Measurements from ENCODE around the gene NRSN2.
"Not testable (repeated sequence)": the region's sequence is repeated elsewhere in the genome, so short reads cannot be mapped to it uniquely, and the experiment has no call there.

The NRSN2 gene

DNA sequence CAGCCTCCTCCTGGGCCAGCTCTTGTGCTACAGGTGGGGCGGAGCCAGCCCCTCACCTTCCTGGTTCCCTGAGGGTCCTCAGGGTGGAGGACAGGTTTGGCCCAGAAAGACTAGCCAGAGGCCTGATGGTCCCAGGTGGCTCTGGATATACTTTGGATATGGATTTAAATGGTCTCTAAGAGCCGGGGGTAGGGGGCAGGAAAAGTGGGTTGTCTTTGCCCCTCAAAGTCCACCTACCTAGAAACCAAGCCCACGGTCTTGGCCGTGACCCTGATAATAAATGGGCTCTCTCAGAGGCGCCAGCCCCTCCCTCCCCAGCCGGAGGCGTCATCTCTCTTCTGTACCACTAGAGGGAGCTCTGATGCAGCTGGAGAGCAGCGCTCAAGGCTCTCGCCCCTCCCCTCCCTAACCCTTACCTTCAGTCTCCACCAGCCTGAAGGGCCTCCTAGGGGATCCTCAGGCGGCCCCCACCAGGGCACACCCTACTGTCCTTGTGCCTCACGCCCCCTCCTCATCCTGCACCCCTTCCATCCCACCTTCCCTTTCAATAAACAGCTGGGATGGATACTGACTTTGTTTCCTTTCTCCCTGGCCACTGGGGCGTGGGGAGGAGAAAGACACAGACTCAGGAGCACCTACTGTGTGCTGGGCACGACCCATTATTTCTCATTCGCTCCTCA is 7.5 kb downstream of the NRSN2 start:
- peak; percentile 78 to 92 (median 89) for DNase-seq

DNA sequence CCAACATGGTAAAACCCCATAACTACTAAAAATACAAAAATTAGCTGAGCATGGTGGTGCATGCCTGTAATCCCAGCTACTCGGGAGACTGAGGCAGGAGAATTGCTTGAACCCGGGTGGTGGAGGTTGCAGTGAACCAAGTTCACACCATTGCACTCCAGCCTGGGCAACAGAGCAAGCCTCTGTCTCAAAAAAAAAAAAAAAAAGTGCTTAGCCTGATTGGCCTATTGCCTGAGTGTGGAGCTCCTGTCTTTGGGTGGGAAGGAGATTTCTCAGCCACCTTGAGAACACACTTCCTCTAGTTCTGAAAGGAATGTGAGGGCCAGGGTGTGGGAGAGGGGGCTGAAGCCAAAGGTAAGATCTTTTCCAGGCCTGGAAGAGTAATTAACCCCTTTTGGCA is 9.2 kb downstream of the NRSN2 start:
- not testable (repeated sequence) for DNase-seq

DNA sequence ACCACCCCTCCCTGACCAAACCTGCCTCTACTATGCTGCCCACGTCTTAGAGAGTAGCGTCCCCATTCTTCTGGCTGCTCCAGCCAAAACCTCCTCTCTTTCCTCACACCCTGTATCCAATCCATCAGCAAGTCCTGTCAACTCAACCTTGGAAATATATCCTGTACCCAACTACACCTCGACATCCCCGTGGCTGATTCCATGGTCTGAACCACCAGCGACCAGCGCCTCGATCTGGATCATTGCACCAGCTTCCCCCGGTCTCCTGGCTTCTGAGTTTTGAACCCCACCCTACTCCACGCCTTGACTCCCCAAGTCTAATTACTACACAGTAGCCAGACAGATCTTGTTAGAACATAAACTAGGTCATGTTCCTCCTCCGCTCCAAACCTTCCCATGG is 9.8 kb downstream of the NRSN2 start:
- DNase-seq, result no peak

DNA sequence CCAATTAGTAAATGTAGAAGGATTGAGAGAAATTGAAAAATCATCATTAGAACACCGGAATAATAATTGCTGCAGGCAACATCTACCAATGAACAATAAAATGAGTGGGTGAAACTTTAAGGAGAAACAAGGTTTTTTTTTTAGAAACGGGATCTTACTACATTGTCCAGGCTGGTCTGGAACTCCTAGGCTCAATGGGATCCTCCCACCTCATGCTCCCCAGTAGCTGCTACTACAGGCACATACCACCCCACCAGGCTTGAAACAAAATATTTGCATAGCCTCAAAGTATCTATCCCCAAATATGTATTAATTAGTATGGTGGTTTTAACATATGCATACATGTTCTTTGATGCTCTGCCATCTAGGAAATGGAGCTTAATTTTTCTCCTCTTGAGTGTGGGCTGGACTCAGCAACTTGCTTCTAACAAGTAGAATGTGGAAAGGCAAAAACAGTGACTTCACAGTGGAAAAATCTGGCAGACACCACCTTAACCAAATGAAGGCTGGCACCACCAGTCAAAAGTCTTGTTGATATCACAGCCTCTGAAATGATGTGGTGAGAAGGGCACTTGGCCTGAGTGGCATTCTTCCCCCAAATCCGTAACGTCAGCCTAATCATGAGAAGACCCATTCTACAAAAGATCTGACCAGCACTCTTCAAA is 12.1 kb downstream of the NRSN2 start:
- DNase-seq, result no peak

DNA sequence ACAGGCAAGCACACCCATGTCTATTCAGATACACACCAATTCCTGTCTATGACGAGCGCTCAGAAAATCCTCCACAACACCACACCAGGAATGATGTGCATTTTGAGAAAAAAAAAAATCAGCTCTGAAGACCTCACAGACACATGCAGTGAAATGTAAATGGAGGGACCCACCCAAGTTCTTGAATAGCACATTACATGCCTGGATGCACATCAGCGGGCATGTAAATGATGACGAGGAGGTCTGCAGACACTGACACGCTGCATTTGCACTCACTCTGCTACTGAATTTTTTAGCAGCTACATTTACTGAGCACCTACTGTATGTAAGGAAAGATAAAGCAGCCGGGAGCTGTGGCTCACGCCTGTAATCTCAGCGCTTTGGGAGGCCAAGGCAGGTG is 14.7 kb downstream of the NRSN2 start:
- peak in 1 of 3 experiments; percentile 64 for DNase-seq

DNA sequence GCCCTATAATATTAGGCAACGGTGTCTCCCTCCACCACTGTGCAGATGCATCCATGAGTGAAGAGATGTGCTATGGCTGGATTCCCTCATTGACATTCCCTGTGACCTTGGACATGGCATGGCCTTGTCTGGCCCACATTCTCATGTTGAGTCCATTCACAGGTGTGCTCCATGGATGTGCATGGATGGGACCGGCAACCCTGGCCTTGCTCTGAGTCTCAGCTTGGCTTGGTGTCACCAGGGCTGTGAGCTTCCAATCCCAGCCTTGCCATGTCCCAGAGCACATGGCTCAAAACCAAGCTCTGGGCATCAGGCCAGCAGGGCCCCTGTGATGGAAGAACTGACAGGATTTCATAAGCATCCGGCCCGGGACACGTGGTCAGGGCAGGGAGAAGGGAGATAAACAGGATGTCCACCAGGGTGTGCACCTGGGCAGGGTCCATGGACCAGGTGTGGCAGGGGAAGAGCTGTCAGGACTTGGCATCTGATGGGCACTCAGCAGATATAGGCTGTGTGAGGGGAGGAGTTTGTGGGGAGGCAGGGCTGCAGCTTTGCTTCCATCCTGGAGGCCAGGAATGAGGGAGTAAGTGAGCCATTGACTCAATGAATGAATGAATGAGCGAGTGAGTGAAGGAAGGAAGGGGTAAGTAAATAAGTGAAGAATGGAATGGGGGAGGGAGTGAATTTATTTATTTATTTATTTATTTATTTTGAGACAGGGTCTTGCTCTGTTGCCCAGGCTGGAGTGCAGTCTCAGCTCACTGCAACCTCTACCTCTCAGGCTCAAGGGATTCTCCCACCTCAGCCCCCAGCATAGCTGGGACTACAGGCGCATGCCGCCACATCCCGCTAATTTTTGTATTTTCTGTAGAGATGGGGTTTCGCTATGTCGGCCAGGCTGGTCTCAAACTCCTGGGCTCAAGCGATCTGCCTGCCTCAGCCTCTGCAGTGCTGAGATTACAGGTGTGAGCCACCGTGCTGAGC is 15.7 kb downstream of the NRSN2 start:
- DNase-seq, result peak in 2 of 3 experiments; percentile 12 to 54

DNA sequence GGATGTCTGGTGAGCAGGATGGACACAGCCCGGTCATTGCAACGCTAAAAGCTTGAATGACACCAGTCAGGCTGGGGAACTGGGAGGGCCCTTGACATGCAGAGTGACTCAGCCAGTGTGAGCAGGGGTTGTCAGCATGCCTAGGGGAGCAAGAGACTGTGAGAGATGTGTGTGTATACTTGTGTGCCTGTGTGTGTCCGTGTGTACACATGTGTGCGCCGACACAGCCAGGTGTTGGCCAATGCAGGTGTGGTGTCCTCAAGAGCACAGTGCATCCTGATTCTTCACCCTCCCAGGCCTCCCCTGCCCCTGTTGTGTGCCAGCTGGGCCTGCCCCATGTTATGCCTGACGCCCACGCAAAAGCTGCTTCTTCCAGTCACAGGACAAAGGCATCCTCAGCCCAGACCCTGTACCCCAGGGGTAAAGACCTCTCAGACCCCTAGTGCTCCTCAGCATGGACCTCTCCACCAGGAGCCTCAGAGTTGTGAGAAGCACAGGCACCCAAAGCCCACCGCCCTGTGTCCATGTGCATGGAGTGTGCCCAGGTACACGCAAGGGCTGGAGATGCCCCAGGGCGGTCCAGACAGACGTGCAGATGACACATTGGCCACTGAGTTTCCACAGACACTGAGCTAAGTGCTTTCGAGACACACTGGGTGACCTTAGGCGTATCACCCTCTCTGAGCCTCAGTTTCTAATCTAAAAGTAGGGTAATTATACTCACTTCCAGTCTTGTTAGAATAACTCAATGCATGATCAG is 16.6 kb downstream of the NRSN2 start:
- DNase-seq, result no peak

DNA sequence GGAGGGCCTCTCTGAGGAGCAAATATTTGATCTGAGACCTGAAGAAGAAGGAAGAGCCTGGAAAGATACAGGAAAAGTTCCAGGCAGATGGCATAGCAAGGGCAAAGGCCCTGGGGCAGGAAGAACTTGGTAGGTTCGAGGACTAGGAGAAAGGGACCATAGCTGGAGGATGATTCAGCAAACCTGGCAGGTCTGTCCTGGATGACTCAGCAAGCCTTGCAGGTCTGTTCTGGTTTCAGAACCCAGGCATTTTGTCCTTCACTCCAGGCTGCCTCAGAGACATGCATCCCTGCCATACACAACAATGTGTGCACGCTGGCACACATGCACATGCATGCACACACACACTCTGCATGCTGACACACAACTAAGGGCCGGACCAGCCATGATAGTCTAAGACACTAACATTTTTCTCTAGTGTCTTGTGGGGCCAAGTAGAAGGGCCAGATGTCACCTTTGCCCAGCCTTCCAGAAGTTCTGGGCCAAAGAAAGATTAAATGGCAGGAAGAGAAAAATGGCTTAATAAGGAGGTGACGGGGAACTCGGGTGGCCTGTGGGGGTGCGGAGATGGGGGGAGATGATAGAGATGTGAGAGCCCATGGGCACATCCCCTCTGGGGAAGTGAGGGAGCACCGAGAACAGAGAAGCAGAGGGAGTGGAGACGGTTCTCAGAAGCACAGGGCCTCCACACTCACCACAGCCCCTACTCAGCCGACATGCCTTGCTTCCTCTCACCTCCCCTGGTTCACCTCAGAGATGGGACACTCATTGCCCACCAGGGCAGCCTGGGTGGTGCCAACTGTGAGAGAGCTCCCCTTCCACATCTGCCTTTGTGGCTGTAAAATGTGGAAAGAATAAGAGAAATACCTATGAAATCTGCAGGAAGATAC is 18.2 kb downstream of the NRSN2 start:
- DNase-seq, result no peak

DNA sequence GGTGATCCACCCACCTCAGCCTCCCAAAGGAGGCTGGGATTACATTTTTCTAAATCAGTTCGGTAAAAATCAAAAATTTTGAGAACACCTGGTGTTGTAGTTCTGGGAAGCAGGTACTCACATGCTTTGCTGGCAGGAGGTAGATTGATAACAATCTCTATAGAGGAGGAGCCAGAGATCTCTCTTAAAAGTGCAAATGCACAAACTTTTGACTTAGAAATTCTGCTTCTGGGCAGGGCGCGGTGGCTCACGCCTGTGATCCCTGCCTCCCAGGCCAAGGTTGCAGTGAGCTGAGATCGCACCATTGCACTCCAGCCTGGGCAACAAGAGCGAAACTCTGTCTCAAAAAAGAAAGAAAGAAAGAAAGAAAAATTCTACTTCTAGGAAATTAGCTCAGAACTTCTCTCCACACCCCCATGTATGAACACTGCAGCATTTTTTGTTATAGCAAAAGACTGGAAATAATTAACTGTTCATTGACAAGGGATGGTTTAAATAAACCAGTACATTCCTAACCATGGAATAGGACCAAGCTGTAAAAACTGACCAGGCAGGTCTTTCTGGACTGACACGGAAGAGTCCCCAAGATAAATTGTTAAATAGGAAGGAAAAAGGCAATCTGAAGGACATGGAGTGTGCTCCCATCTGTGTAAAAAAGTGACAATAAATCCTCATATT is 19.3 kb downstream of the NRSN2 start:
- no peak for DNase-seq

DNA sequence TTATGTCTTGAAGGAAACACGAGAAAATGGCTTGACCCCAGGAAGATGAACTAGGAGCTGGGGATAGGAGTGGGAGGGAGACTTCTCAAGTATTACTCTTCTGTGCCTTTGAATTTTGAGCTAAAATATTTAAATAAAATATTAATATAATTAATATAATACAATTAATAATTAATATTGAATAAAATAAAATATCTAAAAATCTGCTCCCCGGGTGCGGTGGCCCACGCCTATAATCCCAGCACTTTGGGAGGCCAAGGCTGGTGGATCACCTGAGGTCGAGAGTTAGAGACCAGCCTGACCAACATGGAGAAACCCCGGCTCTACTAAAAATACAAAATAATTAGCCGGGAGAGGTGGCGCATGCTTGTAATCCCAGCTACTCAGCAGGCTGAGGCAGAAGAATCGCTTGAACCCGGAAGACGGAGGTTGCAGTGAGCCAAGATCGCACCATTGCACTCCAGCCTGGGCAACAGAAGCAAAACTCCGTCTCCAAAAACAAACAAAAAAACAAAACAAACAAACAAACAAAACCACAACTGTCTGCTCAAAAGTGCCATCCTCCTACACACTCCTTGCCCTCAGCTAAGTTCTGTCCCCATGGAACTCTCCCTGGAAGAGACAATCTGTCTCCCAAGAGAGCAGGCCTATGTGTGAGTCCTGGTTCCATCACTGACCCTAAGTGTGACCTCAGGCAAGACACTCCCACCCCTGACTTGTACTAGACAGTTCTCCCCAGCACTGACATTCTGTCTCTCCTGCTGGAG is 20.0 kb downstream of the NRSN2 start:
- DNase-seq, result no peak

DNA sequence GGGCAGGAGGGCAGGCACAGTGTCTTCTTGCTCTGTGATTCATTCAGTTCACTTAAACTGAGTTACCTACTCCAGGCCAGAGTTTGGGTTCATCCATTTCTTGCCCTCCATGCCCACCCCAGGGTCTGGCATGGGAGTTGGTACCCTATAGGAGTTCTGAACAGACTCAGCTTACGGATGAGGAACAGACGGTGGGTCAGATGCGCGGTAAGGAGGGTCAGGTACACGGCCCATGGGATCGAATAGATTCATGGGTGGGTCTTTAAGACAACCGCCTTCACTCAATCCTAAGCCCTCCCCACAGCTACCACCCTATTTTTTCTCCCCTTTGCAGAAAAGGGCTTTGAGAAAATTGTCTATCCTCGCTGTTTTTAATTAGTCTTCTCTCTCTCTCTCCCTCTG is 20.6 kb downstream of the NRSN2 start:
- DNase-seq, result no peak

DNA sequence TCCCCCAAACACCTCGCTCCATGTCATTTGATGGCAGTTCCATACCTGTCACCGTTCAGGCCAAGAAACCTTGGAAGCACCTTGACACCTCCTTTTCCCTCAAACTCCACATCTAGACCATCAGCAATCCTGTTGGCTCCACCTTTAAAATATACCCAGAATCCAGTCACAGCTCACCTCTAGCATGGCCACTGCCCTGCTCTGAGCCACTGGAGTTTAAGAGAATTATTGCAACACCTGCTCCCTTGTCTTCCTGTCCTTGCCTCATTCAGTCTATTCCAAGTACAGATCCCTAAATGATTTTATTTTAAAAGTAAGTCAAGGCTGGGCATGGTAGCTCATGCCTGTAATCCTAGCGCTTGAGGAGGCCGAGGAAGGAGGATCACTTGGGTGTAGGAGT is 22.0 kb downstream of the NRSN2 start:
- DNase-seq, result no peak

DNA sequence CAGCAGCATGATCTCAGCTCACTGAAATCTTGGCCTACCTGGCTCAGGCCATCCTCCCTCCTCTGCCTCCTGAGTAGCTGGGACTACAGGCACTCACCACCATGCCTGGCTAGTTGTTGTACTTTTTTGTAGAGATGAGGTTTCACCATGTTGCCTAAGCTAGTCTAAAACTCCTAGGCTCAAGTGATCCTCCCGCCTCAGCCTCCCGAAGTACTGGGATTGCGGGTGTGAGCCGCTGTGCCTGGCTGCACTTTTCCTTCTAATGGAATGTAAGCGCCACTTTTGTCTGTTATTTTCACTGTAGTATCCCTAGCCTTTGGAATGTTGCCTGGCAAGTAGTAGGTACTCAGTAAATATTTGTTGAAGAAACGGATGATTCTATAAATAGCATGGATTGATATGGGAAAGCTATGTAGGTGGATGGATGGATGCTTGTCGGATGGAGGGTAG is 23.3 kb downstream of the NRSN2 start:
- DNase-seq, result no peak

DNA sequence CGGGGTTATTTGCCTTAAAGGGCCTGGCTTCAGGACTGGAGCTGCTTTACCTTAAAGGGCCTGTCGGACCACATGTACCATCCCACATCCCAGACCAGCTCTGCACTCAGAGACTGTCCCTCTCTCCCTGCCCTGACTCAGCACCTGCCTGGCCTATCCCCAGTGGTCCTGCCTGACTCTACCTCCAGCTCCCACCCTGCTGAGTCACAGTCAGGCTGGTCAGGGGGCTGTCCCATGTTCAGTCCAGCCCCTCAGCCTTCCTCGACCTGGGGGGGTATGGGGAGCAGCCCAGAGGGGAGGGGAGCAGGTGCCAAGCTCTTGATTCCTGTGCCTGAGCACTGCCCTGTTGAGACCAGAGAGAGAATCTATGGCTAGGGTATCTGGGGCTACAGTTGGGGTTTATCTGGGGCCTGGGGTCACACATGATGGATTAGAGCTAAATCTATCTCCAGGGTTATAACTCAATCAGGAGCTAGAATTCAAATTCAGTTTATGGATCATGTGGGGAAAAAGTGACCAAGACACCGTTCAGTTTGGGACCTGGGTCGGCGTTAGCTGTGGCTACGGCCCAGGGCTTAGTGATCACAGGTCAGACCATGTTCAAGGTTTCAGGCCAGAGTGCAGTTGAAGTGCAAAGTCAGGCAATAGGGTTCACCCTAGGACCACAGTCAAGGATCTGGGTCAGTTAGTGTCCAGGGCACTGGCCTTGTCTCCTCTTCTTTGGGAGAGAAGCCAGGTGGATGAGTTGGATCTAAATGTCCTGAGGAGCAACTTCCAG is 24.3 kb downstream of the NRSN2 start:
- DNase-seq, result no peak

DNA sequence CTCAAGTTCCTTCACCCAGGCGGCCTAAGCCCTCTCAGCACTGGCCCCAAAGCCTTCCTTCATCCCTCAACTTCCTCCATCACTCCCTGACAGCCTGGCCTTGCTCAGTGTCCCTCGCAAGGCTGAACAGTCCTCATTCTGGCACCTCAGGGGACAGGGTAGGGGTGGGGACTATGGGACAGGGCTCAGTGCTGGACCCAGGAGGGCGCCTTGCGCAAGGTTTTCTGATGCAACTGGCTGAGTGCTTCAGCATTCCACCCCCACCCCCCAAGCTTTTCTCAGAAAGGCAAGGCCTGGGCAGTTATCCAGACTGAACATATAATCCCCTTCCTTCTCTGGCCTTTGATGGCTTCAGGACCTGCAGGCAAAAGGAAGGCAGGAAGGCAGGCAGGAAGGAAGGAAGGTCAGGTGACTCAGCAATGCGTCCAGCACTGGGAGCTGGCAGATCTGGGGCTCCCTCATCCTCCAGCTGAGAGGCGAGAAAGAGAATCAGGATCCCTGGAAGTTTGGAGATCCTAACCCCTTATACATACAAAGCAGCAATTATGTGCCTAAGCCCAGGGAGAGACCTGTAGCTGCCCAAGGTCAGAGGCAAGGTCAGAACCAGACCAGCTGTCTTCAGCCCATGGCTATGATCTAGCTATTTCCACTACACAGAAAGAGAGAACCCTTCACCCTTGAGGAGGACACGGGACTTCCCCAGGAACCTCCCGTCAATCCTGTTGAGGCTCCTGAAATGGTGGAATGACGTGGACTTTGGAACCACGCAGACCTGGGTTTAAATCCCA is 25.0 kb downstream of the NRSN2 start:
- no peak for DNase-seq

DNA sequence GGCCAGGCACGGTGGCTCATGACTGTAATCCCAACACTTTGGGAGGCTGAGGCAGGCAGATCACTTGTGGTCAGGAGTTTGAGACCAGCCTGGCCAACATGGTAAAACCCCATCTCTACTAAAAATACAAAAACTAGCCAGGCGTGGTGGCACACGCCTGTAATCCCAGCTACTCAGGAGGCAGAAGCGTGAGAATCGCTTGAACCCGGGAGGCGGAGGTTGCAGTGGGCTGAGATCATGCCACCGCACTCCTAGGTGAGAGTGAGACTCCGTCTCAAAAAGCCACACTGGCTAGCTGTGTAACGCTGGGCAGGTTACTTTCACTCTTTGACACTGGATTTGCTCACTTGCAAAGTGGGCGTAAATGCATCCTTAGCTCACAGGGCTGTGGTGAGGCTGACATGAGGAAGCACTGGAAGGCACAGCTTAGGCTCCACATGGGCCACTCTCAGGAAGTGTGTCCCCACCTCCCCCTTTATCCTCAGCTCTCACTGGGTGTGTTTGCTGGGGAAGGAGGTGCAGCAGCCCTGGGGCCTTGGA is 25.7 kb downstream of the NRSN2 start:
- not testable (repeated sequence) for DNase-seq

DNA sequence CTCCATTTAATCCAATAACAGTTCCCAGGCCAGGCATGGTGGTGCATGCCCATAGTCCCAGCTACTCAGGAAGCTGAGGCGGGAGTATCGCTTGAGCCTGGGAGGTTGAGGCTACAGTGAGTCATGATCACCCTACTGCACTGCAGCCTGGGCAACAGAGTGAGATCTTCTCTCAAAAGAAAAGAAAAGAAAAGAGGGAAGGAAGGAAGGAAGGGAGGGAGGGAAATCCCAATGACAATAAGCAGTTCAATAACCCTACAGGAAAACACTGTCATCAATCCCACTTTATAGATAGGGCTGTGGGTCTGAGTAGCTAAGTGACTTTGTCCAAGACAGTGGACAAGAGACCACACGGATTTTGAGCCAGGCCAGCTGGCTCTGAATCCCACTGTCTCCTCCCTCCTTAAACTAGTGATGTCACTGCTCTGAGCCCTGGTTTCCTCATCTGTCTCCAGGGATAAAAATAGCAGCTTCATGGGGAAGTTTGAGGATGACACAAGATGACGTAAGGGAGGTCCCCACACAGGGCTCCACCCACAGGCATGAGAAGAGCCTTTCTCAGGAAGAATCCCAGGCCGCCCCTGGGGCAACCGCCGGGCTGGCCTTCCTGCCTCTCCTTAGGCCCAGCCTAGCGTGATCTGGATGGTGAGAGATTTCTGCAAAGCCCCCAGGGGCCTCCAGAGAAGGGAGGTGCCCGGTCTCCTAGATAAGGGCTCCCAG is 26.4 kb downstream of the NRSN2 start:
- DNase-seq, result no peak

All from NCI-H1417 (cell line).